IPS-20b (cell line): ENCODE measurements around the gene TST.
A peak's percentile ranks its signal among the peaks of the same experiment; 100 is the strongest.

Source experiments
- H3K27ac ChIP-seq: one replicate; pipeline ENCODE4 v1.5.1; 2013; ENCODE audit warnings: low read length
- H3K27me3 ChIP-seq: 2 replicates; pipeline ENCODE4 v1.6.1; 2013; ENCODE audit warnings: mild to moderate bottlenecking, low read length, inconsistent platforms; ENCODE audit not compliant: insufficient read depth
- H3K36me3 ChIP-seq: 2 replicates; pipeline ENCODE4 v1.6.1; 2013; ENCODE audit warnings: low read depth, mild to moderate bottlenecking, inconsistent platforms, low read length, moderate library complexity; ENCODE audit not compliant: insufficient read depth
- H3K4me1 ChIP-seq: 2 replicates; pipeline ENCODE4 v1.6.1; 2013; ENCODE audit warnings: mild to moderate bottlenecking, control low read depth, inconsistent platforms, low read length, moderate library complexity; ENCODE audit not compliant: insufficient read depth
- H3K4me3 ChIP-seq: 2 replicates; pipeline ENCODE4 v1.5.1; 2013; ENCODE audit warnings: mild to moderate bottlenecking, low read length, inconsistent platforms
- H3K9ac ChIP-seq: 2 replicates; pipeline ENCODE4 v1.6.1; 2013; ENCODE audit warnings: low read depth, mild to moderate bottlenecking, inconsistent platforms, low read length, moderate library complexity
- H3K9me3 ChIP-seq: 2 replicates; pipeline ENCODE4 v1.6.1; 2013; ENCODE audit warnings: mild to moderate bottlenecking, low read depth, low read length, inconsistent platforms; ENCODE audit not compliant: insufficient read depth

TST gene

DNA sequence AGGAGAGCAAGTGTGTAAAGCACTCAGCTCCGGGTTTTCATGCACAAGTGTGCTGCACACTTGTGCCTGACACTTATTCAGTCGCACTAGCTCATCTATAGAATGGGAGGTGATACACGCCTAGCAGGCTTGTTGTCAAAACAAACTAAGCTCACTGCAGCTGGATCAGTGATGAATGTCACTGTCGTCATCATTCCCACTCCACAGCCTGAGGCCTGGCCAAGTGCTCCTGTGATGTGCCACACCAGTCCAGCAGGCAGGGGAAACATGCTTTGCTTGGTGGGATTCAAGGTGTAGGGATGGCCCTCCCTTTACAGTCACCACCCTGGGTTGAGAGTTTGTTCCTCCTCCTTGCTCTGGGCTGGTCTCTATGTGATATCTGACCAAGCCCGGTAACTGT lies 7.1 kb upstream of the TST start:
- Histone ChIP-seq H3K27me3 (no peaks in the 10 kb centered on the region), H3K4me1 (no peaks in the 10 kb centered on the region), H3K9ac (no peak overlapping the region), H3K9me3 (no peaks in the 10 kb centered on the region), H3K4me3 (no peak overlapping the region), H3K27ac (no peak overlapping the region), H3K36me3 (peaks cover 56% of the 10 kb centered on the region)

DNA sequence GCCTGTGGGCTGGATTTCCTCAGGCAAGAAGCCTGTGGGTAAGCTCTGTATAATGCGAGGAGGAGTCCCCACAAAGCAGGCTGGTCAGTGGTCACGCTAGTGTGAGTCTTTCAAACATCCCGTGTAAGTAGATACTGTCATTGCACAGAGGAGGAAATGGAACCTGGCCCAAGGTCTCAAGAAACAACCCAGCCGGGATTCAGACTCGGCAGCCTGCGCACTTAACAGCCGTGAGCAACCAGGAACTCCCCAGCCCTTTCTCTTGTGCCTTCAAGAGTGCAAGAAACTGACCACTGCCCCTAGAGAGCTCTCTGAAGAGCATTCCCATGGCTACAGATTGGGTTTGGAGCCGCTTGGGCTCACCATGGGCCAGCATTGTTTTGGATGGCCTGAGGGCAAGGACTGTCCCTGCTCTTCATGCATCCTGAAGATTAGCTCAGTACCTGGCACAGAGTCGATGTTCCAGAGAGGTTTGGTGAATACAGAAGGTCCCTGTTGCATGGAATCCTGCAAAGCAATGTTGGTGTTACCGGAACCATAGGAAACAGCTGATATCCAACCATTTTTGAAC lies 6.3 kb upstream of the TST start:
- H3K27ac ChIP-seq: no peak overlapping the region
- H3K36me3 ChIP-seq: peaks cover 55% of the 10 kb centered on the region
- no peak overlapping the region for H3K4me3 ChIP-seq
- no peaks in the 10 kb centered on the region for H3K4me1 ChIP-seq
- H3K9me3 ChIP-seq: no peaks in the 10 kb centered on the region
- no peak overlapping the region for H3K9ac ChIP-seq
- H3K27me3 ChIP-seq: no peaks in the 10 kb centered on the region

DNA sequence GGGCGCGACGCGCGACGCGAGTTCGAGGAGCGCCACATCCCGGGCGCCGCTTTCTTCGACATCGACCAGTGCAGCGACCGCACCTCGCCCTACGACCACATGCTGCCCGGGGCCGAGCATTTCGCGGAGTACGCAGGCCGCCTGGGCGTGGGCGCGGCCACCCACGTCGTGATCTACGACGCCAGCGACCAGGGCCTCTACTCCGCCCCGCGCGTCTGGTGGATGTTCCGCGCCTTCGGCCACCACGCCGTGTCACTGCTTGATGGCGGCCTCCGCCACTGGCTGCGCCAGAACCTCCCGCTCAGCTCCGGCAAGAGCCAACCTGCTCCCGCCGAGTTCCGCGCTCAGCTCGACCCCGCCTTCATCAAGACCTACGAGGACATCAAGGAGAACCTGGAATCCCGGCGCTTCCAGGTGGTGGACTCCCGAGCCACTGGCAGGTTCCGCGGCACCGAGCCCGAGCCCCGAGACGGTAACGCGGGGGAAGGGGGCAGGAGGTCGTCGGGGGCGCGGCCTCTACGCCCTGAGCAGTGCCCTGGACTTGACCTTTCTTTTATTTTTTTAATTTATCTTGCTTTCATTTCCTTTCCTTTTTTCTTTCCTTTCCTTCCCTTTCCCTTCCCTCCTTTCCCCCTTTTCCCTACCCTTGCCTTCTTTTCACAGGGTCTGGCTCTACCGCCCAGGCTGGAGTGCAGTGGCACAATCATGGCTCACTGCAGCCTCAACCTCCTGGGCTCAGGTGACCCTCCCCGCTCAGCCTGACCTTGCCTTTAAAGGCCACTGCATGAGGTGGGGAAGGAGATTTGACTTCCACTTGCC lies 5.3 kb upstream of the TST start:
- Histone ChIP-seq H3K27ac (no peak overlapping the region), H3K4me1 (peaks cover 4% of the 10 kb centered on the region; the same call in 1 of the 2 replicates), H3K36me3 (peaks cover 46% of the 10 kb centered on the region), H3K4me3 (no peak overlapping the region), H3K9me3 (no peaks in the 10 kb centered on the region), H3K27me3 (no peaks in the 10 kb centered on the region), H3K9ac (no peak overlapping the region)

DNA sequence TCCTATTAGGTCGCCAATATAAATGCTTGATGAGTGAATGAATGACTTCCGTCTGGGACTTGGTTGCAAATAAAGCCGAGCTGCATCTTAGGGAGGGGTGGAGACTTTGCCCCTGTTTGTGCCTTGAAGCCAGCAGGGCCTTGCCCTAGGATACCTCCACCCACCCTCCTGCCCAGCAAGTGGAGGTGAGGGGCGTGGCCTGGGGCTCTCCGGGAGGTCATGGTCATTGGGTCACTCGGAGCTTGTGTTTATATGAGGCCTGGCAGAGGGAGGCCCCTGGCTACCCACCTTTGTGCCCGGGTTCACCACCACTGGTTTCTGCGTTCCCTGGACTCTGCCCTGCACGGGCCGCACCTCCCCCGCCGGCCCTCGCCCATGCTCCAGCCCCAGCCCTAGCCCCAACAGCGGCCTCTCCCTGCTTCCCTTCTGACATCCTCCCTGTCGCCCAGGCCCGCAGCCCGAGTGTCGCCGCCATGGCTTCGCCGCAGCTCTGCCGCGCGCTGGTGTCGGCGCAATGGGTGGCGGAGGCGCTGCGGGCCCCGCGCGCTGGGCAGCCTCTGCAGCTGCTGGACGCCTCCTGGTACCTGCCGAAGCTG lies 4.6 kb upstream of the TST start:
- no peaks in the 10 kb centered on the region for H3K9me3 ChIP-seq
- no peak overlapping the region for H3K27ac ChIP-seq
- peaks cover 38% of the 10 kb centered on the region for H3K36me3 ChIP-seq
- peaks cover 4% of the 10 kb centered on the region; the same call in 1 of the 2 replicates for H3K4me1 ChIP-seq
- H3K9ac ChIP-seq: no peak overlapping the region
- no peak overlapping the region for H3K4me3 ChIP-seq
- no peaks in the 10 kb centered on the region for H3K27me3 ChIP-seq

DNA sequence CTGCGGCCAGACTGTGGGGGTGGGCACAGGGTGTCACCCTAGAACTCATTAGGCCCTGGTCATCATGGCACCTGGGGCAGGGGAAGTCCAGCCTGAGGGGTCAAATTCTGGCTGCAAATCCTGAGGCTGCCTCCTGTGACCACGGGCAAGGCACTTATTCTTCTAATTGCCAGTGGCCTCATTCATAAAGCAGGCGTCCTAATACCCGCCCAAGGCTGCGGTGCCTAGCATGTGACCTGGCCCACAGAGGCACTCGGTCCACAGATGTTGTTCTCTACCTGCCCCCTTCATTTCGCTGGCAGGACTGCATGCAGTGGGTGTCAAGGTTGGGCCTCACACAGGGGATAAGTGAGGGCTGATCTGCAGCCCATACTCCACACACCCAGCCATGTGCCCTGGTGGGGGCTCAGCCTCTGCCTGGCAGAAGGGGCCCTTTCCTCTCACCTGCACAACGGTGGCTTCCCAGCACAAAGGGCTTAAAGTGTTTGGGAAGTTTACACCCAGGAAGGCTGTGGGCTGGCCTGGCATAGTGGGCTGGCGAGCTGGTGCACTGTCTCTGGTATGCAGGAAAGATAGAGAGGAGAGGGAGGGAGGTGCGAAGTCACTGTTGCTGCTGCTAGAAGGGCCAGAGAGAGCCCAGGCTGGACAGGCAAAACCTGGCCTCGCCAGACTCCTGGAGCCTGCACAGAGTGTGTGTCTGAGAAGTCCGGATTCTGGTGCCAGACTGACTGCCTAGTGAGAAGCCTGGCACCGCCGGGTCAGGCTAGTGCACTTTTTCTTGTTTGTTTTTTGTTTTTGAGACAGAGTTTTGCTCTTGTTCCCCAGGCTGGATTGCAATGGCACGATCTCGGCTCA lies 3.5 kb upstream of the TST start:
- no peak overlapping the region for H3K4me3 ChIP-seq
- peaks cover 4% of the 10 kb centered on the region; the same call in 1 of the 2 replicates for H3K4me1 ChIP-seq
- H3K27me3 ChIP-seq: no peaks in the 10 kb centered on the region
- no peak overlapping the region for H3K9ac ChIP-seq
- peaks cover 38% of the 10 kb centered on the region for H3K36me3 ChIP-seq
- no peak overlapping the region for H3K27ac ChIP-seq
- H3K9me3 ChIP-seq: no peaks in the 10 kb centered on the region

DNA sequence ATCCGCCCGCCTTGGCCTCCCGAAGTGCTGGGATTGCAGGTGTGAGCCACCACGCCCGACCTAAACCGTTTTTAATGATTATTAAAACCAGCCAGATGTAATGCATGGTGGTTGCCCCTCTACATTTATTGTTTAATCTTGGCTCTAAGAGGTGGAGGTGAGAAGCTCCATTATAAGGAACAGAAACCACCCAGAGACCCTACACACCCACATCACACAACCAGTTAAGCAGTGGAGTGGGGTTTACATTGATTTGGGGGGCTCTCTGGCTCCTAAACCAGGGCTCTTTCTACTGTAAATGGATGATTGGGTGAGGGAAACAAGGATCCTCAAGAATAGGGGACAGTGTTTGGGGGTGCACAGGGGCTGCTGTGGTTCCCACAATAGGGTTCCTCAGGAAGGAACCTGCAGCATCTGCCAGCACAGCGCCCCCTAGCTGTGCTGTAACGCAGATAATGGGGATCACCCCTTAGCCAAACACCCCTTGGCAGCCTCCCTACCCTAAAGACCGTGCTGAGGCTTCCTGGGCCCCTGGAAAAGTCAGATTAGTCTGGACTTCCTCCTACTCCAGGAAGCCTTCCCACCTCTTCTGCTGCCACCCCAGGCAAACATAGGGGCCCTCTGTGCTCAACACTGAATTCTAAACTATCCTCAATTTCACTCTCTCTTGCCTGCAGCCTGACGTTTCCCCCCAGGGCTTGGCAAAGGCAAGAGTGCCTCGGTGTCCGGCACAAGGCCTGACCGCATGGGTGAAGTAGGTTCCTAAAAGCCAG lies 2.6 kb upstream of the TST start:
- Histone ChIP-seq H3K4me1 (peaks cover 4% of the 10 kb centered on the region; the same call in 1 of the 2 replicates), H3K27me3 (no peaks in the 10 kb centered on the region), H3K9ac (no peak overlapping the region), H3K36me3 (peaks cover 35% of the 10 kb centered on the region), H3K9me3 (no peaks in the 10 kb centered on the region), H3K27ac (no peak overlapping the region), H3K4me3 (no peak overlapping the region)

DNA sequence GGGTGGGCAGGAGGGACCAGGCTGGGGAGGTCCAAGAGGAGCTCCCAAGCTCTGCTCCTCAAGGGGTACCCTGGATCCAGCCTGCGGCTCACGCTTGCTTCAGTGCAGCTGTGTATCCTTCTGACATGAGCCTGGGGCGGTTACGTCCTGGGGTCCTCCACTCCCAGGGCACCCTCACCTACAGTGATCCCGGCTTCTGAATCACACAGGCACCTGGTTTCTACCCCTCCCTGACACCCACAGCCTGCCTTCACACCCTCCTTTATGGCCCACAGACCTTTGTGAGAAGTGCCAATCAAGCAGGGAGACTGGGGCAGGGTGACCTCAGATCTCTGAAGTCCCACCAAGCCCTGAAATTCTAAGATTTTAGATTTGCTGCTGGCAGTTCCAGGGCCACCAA lies 1.8 kb upstream of the TST start:
- Histone ChIP-seq H3K9ac (no peak overlapping the region), H3K27ac (no peak overlapping the region), H3K4me1 (peaks cover 4% of the 10 kb centered on the region; the same call in 1 of the 2 replicates), H3K36me3 (peaks cover 35% of the 10 kb centered on the region), H3K9me3 (no peaks in the 10 kb centered on the region), H3K27me3 (no peaks in the 10 kb centered on the region), H3K4me3 (no peak overlapping the region)

GRCh38 chr22:37020192-37020479 lies 889 bp upstream of the TST start:
- H3K9ac ChIP-seq: peak overlapping the region; percentile 84; the same call in 1 of the 2 replicates

GRCh38 chr22:37018815-37019308 lies 385 bp downstream of the TST start:
- peak overlapping the region; percentile 84 for H3K27ac ChIP-seq
- H3K27me3 ChIP-seq: no peaks in the 10 kb centered on the region
- H3K9me3 ChIP-seq: no peaks in the 10 kb centered on the region
- H3K4me3 ChIP-seq: peak overlapping the region; percentile 80
- H3K36me3 ChIP-seq: peaks cover 19% of the 10 kb centered on the region
- H3K4me1 ChIP-seq: peaks cover 8% of the 10 kb centered on the region; the same call in 1 of the 2 replicates
- peak overlapping the region; percentile 84 for H3K9ac ChIP-seq

More at GRCh38 chr22:37020192-37020479, 889 bp upstream of the TST start:
- H3K27me3 ChIP-seq: no peaks in the 10 kb centered on the region
- peaks cover 8% of the 10 kb centered on the region; the same call in 1 of the 2 replicates for H3K4me1 ChIP-seq
- no peaks in the 10 kb centered on the region for H3K9me3 ChIP-seq
- H3K27ac ChIP-seq: peak overlapping the region; percentile 12
- H3K4me3 ChIP-seq: peak overlapping the region; percentile 96
- H3K36me3 ChIP-seq: peaks cover 26% of the 10 kb centered on the region

DNA sequence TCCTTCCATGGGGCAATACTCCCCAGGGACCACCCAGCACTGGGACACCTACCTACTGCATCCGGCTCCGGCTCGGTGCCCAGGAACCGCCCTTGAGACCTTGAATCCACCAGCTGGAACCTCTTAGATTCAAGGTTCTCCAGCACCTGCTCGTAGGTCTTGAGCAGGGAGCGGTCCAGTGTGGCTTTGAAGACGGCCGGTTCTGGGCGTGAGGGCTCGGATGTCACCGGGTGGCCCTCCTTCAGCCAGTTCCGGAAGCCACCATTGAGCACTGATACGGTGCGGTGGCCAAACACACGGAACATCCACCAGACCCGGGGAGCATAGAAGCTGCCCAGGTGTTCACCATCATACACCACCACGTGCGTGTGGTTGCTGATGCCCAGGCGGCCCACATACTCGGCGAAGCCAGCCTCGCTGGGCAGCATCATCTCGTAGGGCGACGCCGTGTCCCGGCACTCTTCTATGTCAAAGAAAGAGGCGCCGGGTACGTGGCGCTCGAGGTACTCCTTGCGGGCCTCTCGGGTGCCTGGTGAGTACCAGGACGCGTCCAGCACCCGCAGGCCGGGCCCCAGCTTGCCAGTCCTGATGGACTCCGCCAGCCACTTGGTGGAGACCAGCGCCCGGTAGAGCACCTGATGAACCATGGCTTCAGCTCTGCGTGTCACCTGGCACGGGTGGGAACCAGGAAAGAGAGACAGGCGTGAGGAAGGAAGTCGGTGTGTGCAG lies 997 bp downstream of the TST start:
- H3K4me1 ChIP-seq: peaks cover 8% of the 10 kb centered on the region; the same call in 1 of the 2 replicates
- no peak overlapping the region for H3K27ac ChIP-seq
- H3K9me3 ChIP-seq: no peaks in the 10 kb centered on the region
- H3K4me3 ChIP-seq: peak overlapping the region; percentile 80
- no peaks in the 10 kb centered on the region for H3K27me3 ChIP-seq
- H3K36me3 ChIP-seq: peaks cover 19% of the 10 kb centered on the region
- H3K9ac ChIP-seq: peak overlapping the region; percentile 84; the same call in 1 of the 2 replicates
